NCI-H2081 treated with DMSO at 0.1 percent for 48 hours (cell line): ENCODE measurements around the gene MBD3.
"Not testable (repeated sequence)": the region's sequence is repeated elsewhere in the genome, so short reads cannot be mapped to it uniquely, and the experiment has no call there.

Experiments
- DNase-seq: peaks from one replicate; lab custom pipeline; 2025; lab: John Stamatoyannopoulos, UW

The MBD3 gene

DNA sequence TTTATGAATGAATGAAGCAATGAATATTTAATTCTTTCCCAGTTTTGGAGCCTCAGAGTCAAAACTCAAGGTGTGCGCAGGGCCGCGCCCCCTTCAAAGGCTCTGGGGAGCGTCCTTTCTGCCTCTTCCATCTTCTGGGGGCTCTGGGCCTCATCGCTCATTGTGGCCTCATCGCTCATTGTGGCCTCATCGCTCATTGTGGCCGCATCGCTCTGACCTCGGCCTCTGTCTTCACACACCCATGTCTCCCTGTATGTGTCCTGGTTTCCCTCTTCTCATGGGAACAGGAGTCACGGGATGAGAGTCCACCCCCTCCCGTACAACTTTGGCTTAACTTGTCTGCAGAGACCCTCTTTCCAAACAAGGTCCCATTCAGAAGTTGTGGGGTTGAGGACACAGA lies 21.3 kb downstream of the MBD3 start:
- no peak for DNase-seq

DNA sequence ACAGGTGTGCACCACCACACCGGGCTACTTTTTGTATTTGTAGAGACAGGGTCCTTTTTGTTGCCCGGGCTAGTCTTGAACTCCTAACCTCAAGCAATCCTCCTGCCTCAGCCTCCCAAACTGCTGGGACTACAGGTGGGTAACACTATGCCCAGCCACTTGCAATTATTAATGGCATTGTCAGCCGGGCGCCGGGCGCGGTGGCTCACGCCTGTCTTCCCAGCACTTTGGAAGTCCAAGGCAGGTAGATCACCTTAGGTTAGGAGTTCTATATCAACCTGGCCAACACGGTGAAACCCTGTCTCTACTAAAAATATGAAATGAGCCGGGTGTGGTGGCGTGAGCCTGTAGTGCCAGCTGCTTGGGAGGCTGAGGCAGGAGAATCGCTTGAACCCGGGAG lies 21.8 kb downstream of the MBD3 start:
- DNase-seq: no peak

DNA sequence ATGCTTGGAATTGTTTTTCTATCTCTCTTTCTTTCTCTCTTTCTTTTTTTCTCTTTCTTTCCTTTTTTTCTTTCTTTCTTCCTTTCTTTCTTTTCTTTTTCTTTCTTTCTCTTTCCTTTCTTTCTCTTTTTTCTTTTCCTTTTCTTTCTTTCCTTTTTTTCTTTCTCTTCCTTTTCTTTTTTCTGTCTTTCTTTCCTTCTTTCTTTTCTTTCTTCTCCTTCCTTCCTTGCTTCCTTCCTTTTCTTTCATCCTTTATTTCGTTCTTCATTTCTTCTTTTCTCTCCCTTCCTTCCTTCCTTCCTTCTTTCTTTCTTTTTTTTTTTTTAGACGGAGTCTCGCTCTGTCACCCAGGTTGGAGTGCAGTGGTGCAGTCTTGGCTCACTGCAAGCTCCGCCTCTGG lies 22.7 kb downstream of the MBD3 start:
- DNase-seq: no peak

DNA sequence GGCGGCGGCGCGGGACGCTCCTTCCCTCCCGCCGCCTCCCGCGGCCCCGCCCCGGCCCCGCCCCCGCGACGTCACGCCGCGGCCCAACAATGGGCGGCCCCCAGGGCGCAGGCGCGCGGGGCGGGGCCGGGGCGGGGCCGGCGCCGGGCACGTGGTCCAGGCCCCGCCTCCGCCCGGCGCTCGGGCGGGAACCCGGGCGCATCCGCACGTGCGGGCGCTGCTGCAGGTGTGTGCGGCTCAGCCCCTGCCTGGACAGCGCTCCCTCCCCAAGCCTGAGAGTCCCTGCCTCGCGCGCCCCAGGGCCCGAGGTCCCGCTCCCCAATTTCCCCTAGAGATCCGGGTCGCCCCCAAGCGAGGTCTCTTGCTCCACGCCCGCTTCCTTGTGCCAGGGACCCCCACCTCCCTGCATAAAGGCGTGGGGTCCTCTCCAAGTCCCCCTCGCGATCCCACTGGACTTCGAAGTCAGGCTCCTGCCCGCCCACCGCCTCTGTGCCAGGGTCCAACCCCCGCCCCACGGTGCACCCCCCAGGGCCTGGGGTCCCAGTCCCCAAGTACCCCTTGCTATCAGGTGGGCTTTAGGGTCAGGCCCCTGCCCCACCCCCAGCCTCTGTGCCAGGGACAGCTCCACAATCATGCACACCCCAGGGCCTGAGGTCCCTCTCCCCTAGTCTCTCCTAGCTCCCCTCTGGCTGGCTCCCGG lies 24.2 kb downstream of the MBD3 start, which contains the start of gene MEX3D:
TSS of gene MEX3D (minus strand) at position 6 of the 700 bp plus-strand sequence. CDS start 267 bp downstream, outside the sequence.
- no peak for DNase-seq

DNA sequence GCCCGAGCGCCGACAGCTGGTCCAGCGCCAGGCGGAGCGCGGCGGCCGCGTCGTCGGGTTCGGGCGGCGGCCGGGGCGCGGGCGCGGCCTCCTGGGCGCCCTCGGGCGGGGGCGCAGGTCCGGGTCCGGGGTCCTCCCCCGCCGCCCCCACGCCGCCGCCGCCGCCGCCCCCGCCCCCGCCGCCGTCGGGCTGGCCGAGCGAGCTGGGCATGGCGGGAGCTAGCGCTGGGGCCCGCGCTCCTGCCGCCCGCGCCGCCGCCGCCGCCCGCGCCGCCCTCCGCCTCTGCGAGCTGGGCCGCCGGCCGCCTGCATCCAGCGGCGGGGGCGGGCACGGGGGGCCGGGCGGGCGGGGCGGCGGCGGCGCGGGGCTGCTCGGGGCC lies 24.8 kb downstream of the MBD3 start:
- no peak for DNase-seq

DNA sequence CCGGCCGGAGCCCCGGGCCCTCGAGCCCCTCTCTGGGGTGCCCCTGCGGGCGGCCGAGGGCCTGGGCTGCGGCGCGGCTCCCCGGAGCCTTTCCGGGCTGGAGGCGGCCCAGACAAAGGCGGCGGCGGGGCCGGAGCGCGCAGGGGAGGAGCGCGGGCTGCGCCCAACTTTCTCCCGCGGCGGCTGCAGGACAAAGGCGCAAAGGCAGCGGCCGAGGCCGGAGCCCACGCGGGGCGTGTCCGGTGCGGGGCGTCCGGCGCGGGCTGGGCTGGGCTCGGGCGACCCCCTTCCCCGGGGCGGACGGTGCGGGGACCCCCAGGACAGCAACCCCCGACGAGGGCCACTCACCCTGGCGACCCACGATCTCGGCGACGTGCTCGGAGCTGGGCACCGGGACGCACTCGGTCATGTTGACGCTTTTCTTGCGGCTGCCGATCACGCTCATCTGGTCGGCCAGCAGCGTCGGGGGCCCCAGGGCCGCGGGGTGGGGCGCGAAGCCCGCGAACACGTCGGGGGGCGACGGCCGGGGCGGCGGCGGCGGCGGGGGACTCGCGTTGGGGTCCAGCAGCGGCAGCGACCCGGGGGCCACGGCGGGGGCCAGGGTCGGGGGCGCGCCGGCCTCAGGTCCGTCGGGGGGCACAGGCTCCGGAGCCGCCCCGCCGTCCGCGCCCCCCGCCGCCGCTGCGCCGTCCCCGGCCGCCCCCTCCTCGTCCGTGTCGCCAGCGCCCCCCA lies 25.4 kb downstream of the MBD3 start:
- no peak for DNase-seq

DNA sequence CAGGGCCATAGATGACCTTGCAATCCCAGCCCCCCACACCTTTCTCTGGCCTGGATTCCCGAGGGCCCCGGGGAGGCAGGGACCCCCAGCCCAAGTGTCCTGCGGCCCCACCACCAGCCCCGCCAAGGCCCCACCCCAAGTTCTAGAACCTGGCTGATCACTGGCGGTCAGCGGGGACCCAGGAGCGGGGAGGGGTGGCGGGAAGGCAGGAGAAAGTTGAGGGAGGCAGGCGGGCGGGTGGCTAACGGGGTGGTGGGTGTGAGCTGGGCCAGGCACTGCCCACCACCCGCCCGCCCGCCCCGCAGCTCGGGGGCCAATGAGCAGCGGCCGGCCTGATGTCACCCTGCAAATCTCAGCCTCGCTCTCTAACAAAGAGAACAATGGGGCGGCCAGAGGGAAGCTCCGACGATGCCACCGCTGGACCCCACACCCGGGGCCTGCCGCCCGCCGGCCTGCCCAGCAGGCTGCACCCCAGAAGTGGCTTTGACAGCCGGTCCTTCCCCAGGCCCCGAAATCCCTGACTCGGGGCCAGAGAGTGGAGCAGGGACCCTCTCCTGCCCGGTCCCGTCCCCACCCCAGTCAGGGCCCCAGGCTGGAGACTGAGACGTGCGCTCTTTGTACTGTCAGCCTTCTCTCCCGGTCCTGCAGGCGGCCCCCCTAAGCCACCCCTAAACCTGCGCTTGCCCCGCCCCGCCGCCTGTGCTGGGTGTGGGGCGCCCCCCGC lies 26.1 kb downstream of the MBD3 start:
- DNase-seq: no peak

DNA sequence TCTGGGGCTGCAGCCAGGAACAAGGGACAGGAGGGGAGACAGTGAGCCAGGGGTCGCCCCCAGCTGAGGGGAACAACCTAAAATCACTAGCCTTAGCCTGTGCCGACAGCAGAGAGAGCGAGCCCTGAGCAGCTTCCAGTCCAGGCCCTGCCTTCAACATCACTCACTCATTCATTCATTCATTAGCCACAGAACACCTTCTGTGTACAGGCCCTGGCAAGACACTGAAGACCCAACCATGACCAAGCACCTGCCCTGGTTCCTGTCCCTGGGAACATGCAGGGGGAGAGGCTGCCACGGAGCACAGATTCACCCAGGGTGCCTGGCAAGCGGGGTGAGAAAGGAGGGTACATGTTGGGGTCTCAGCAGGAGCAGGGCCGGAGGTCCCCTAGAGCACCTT lies 29.4 kb downstream of the MBD3 start:
- no peak for DNase-seq

DNA sequence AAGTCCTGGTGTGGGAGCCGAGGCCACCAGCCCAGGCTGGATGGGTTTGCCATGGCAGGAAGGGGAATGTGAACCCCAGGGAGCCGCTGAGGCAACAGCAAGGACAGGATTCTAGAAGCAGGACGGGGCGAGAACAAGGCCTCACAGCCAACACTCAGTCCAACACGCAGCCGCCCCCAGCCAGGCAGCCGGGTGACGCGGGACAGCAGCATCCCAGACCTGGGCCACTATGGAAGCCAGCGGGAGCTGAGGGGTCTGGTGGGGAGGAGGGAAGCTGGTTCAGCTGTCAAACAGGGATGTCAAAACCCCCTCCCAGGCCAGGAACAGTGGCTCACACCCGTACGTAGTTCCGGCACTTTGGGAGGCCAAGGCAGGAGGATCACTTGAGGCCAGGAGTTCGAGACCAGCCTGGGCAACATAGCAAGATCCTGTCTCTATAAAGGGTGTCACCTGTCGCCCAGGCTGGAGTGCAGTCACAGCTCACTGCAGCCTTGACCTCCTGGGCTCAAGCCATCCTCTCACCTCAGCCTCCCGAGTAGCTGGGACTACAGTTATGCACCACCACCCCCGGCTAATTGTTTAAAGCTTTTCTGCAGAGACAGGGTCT lies 31.3 kb downstream of the MBD3 start:
- DNase-seq: no peak

DNA sequence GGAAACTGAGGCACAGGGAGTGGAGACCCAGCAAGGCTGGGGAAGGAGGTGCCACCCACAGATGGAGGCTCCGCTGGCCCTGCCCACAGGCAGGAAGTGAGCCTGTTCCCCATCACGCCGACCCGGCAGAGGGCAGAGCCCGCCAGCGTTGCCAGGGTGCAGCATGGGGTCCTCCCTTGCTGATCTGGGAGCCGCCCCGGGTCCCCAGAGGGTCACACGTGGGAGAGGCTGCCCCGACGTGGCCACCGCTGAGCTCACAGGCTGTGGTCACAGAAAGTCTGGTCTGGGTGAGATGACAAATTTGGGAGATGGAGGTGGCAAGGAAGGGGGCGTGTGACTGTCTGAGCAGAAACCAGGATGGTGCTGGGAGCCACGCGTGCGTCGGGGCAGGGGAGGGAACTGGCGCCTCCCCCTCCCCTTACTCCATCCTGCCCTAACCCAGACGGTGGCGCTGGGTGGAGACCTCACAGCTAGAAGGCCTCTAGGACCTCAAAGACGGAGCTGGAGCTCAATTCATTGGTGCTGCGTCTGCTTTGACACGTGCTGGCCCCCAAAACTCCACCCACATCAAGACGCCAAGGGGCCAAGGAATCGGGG lies 32.3 kb downstream of the MBD3 start:
- DNase-seq: no peak

DNA sequence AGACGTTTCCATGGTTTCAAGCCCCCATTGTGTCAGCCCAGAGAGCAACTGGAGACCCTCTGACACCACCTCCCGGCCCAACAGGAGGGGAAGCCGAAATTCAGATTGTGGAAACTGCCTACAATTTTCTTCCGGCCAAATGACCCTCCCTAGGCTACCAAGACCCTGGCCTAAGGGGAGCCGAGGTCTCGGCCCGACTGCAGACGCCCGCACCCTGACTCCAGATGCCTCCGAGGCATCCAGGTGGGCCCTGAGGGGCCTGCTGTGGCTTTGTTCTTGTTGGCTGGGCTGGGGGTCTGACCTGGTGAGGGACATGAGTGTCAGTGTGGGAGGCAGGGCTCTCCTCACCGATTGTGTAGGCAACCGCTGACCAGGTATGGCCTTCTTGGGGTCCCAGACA lies 34.1 kb downstream of the MBD3 start:
- DNase-seq: no peak

DNA sequence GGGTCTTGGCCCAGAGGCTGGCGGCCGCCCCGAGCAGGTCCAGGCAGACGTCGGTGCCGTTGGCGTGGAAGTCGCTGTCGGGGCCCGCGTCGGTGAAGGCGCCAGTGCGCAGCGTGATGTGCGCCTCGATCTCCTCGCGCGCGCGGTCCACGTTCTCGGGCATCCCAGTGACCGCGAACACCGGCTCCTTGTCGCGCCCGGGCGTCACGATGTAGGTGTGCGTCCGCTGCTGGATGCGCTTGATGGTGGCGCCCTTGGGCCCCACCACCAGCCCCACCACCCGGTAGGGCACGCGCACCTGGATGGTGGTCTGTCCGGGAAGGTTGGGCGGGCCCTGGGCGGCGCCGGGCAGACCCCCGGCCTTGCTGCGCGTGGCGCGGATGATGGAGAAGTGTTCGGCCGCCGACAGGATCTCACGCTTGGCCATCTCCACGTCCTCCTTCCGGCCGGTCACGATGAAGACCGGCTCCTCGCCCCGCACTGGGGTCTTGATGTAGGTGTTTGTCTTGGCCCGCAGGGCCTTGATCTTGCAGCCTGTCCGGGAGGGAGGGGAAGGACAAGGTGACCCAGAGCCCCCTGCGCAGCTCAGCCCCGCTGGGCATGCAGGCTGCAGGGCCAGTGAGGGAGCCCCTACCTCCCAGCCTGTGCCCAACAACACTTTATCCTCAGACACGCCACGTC lies 36.1 kb downstream of the MBD3 start:
- no peak for DNase-seq

DNA sequence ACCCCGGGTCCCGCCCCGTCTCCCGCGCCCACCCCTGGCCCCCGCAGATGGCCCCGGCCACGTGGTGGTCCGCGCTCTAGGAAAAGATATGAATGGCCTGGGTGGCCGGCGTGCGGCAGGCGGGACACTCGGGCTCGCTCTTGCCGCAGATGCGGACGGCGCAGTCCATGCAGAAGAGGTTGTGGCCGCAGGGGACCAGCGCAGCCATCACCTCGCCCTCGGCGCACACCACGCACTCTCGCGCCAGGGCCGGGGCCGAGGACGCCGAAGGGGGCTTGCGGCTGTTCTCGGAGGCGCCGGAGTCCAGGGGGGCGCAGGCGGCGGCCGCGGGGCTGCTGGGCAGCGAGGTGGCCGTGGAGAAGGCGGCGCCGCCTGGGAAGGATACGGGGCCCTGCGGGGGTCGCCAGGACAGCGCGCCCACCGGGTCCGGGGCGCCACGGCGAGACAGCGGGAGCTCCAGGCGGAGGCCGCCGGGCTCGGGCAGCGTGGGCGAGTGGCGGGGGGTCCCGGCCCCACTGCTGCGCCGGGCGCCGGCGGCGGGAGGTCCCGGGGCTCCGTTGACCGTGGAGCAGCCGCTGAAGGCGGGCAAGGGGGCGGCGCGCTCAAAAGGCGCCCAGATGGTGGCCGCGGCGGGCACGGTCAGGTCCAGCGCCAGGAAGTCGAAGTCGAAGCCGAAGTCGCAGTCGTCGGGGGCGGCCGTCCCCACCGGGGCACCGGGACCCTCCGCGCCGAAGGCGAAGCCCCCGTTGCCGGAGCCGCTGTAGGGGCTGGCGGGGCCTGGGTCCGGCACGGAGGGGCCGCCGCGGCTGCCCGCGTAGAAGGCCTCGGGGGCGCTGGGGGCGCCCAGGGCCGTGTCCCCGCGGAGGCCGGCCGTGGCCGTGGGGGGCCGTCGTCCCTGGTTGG lies 36.9 kb downstream of the MBD3 start:
- no peak for DNase-seq

DNA sequence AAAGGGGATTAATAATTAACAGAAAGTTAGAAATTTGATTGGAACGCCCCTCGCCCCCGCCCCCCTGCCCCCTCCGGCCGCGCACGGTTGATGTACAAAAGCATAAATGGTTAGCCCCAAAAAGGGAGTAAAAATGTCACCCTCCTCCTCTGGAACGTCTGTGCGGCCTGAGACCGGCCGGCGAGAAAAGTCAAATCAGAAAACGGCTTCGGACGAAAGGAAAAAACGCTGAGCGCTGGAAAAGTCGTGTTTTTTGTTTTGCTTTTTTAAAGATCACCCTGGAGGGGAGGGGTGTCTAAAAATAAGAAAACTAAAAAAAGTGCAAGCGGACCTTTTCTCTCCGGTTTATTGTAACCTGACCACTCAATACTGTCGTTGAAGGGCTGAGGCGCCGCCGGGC lies 37.7 kb downstream of the MBD3 start:
- no peak for DNase-seq

DNA sequence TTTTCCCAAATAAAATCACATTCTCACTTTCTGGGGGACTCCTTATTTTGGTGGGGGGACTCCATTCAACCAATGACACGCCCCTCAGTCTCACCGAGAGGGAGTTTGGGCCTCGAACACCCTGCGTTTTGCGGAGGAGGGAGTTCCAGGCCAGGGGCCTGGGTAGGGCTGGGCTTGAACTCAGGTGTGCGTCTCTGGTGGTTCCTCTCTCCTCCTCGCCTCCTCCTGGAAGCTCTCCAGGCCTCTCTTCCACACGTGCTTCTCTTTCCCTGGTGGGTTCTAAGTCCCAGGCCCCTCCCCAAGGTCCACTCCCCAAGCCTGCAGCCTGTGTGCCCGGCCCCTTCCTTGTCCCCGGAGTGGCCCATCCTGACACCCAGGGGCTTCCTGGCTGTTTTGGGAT lies 39.2 kb downstream of the MBD3 start:
- DNase-seq: no peak

DNA sequence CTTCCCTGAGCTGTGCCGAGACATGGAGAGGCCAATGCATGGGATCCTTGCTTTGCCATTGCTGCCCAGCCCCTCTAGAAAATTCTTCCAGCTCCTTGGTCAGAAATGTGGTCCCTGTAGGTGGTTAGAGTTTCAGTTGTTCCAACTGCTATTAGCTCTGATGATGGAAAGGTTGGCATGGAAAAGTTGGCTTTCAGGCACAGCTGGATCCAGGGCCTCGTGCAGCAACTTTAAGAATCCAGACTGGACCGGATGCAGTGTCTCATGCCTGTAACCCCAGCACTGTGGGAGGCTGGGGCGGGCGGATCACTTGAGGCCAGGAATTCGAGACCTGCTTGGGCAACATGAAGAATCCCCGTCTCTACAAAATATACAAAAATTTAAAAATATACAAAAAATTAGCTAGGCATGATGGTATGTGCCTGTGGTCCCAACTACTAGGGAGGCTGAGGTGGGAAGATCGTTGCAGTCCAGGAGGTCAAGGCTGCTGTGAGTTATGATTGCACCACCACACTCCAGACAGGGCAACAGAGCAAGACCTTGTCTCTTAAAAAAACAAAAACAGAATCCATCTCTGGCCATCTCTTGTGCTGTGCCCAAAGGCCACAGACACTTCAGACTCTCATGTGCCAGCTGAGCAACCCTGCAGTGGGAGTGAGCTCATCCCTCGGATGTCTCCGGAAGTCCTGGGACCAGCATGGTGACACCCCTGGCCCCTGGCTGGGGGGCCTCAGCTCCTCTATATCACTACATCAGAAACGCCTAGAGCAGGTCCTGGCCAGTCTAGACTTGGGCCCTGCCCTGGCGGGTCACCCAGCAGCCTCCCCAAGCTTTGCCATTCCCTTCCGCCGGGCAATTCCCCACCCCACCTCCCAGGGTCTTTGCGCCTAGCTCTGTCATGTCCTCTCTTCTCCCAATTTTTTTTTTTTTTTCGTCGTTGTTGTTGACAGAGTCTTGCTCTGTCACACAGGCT lies 41.3 kb downstream of the MBD3 start:
- DNase-seq: no peak

DNA sequence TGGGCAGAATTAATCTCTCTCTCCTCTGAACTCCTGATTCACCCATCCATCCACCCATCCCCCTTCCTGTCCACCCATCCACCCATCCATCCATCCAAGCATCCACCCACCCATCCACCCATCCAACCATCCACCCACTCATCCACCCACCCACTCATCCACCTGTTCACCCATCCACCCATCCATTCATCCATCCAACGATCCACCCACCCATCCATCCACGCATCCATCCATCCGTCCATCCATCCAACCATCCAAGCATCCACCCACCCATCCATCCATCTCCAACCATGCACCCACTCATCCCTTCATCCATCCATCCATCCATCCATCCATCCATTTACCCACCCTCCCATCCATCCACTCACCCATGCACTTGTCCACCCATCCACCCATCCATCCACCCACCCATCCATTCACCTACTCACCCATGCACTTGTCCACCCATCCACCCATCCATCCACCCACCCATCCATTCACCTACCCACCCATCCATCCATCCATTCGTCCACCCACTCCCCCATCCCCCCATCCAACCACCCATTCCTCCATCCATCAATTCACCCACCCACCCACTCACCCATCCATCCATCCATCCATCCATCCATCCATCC lies 43.2 kb downstream of the MBD3 start:
- no peak for DNase-seq

DNA sequence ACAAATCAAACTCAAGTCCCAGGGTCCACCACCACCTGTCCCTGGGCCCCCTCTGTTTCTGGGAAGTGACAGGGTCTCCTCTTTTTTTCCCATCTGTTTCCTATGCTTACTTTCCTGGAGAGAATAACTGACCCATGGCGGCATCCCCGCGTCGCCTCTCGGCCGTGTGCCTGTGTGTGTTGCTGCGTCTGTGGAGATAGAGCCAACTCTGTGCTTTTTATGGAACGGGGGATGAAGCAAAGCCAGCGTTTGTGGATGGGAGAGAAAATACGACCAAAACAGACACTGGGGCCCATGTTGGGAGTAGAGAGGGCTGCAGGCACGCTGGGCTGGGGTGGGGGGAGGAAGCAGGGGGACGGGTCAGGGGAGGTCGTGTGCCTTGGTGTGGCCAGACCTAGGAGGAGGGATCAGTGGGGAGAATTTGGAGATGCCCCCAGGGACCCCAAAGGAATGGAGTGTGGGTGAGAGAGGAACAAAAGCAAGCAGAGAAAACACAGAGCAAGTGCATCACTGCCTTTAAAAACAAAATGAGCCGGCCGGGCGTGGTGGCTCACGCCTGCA lies 52.2 kb downstream of the MBD3 start:
- no peak for DNase-seq

DNA sequence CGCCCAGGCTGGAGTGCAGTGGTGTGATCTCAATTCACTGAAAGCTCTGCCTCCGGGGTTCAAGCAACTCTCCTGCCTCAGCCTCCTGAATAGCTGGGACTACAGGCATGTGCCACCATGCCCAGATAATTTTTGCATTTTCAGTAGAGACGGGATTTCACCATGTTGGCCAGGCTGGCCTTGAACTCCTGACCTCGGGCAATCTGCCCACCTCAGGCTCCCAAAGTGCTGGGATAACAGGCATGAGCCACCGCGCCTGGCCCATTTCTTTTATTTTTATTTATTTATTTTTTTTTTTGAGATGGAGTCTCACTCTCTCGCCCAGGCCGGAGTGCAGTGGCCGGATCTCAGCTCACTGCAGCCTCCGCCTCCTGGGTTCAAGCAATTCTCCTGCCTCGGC lies 52.9 kb downstream of the MBD3 start:
- DNase-seq: not testable (repeated sequence)
